GM19239 (cell line): ENCODE measurements around the gene BAX.
"Not testable (repeated sequence)": the region's sequence is repeated elsewhere in the genome, so short reads cannot be mapped to it uniquely, and the experiment has no call there.

Experiments
- DNase-seq: peaks from one replicate; pipeline ENCODE4 v3.0.0; 2011; ENCODE audit warnings: low spot score; ENCODE audit not compliant: insufficient read length
- FAIRE-seq: peaks from 2 replicates; lab custom pipeline; 2011; peaks lifted over from hg19 to GRCh38; lab: Jason Lieb, UNC

BAX gene

GRCh38 chr19:48954595-48955307, at the start of gene BAX:
TSS of gene BAX (plus strand) at chr19:48954875. CDS start at chr19:48954929, 54 bp downstream.
- FAIRE-seq (peak; percentile 93), DNase-seq (peak; percentile 92)

- DNase-seq (no peak), FAIRE-seq (no peak)
Measured at GRCh38 chr19:48905664-48906063, 49.0 kb upstream of the BAX start.

GRCh38 chr19:48906324-48906723, 48.4 kb upstream of the BAX start:
- FAIRE-seq (no peak), DNase-seq (no peak)

DNA sequence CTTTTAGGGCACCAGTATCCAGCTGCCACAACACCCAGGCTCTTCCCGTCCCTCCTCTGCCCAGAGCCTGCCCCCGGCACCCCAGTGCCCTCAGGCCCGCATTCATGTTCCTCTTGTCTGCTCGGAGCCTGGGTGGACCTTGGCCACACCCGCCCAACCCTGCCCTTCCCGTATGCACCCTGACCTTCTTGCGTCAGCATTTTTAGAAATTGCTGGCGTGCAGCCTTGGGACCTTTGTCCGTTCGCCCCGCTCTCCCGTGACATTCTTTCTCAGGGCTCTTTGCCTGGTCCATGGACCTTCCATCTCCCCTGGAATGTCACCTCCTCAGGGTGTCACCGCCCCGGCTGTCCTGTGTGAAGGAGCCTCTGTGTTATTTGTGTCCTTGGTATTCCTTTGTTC, 47.0 kb upstream of the BAX start:
- DNase-seq (no peak), FAIRE-seq (no peak)

- peak; percentile 40 for FAIRE-seq
- DNase-seq, result not testable (repeated sequence)
Measured at GRCh38 chr19:48909424-48910077, 45.1 kb upstream of the BAX start.

DNA sequence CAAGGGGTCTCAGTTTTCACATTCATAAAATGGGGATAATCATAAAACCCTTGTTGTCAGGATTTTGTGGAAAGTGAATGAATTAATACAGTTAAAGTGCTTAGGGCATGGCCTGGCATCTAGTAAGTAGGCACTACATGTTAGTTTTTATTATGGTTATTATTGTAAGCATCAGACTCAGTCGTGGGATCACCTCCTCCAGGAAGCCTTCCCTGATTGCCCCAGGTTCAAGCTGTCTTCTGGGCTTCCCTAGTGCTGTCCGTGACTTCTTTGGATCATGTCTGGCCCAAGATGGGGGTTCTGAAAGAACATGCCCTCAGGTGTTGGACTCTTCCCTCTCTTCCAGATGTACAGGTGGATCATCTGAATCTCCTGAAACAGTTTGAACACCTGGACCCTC, 43.9 kb upstream of the BAX start:
- FAIRE-seq, result no peak
- DNase-seq, result no peak

- no peak for FAIRE-seq
- no peak for DNase-seq
Measured at GRCh38 chr19:48913114-48913889, 41.4 kb upstream of the BAX start.

DNA sequence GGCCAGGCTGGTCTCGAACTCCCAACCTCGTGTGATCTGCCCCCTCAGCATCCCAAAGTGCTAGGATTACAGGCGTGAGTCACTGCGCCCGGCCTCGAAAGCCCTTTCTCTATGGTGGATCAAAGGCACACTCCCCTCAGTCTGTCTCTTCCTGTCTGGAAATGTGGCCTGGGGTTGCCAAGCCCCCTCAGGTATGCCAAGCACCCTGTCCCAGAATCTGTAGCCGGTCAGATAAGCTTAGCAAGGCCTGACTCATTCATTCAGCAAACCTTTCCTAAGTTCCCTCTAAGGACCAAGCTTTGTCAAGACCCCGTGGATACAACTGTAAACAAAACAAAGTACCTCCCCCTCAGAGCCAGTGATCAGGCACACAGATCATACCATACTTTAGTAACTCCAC, 40.5 kb upstream of the BAX start:
- DNase-seq (no peak), FAIRE-seq (no peak)

GRCh38 chr19:48915757-48916156, 38.9 kb upstream of the BAX start:
- no peak for DNase-seq
- FAIRE-seq, result no peak

DNA sequence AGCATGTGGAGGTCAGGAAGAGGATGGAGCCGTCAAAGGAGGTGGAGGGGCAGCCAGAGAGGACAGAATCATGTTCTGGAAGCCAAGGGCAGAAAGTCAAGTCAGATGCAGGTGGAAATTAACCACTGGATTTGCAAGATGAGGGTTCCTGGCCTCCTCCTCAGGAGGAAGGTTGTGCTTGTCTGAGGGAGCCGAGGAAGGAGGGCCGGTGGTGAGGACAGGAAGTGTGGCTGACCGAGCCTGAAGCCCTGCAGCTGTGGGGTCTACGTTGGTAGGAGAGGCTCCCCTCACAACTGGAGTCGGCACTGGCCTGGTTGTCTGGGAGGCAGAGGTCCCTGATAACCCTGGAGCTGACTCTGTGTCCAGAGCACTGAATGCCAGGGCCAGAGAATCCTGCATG, 36.6 kb upstream of the BAX start:
- DNase-seq, result peak; percentile 31
- FAIRE-seq, result no peak

GRCh38 chr19:48918801-48919247, 35.9 kb upstream of the BAX start:
- no peak for DNase-seq
- peak; percentile 45 for FAIRE-seq

DNA sequence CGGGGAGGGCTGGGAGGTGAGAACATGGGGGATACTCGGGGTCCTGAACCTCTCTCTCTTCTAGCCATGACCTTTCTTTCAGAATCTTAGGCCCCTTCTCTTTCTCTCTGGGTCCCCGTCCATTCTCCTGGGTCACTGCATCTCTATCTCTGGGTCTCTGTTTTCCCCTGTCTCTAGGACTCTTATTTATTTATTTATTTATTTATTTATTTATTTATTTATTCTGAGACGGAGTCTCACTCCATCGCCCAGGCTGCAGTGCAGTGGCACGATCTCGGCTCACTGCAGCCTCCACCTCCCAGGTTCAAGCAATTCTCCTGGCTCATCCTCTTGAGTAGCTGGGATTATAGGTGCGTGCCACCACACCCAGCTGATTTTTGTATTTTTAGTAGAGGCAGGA, 35.4 kb upstream of the BAX start:
- not testable (repeated sequence) for DNase-seq, FAIRE-seq

DNA sequence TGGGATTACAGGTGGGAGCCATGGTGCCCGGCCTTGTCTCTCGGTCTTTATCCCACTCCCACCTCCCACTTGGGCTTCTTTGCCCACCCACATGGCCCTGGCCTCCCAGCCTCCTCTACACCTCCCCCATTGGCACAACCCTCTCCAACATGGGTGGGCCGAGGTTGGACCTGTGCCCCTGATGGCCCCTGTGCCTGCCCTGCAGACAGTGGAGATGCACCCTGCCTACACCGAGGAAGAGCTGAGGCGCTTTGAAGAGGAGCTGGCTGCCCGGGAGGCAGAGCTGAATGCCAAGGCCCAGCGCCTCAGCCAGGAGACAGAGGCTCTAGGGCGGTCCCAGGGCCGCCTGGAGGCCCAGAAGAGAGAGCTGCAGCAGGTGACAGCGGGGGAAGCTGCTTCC, 33.7 kb upstream of the BAX start:
- no peak for FAIRE-seq
- DNase-seq, result no peak

- FAIRE-seq, result no peak
- no peak for DNase-seq
Measured at GRCh38 chr19:48921721-48922500, 32.8 kb upstream of the BAX start.

DNA sequence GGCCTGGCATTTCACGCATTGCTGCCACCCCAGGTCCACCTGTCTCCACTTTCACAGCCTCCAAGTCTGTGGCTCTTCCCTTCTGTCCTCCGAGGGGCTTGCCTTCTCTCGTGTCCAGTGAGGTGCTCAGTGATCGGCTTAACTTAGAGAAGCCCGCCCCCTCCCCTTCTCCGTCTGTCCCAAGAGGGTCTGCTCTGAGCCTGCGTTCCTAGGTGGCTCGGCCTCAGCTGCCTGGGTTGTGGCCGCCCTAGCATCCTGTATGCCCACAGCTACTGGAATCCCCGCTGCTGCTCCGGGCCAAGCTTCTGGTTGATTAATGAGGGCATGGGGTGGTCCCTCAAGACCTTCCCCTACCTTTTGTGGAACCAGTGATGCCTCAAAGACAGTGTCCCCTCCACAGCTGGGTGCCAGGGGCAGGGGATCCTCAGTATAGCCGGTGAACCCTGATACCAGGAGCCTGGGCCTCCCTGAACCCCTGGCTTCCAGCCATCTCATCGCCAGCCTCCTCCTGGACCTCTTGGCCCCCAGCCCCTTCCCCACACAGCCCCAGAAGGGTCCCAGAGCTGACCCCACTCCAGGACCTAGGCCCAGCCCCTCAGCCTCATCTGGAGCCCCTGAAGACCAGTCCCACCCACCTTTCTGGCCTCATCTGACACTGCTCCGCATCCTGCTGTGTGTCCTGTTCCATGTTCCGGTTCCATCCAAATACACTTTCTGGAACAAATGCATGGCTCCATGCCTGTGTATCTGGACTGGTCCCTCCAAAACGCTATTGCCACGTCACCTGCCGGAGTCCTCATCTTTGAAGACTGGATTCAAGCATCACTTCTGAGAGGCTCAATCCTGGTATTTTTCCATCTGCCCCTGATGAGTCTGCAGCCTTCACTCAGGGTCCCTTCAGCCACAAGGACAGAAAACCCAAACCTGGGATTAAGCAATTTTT, 31.9 kb upstream of the BAX start:
- FAIRE-seq (no peak), DNase-seq (no peak)

DNA sequence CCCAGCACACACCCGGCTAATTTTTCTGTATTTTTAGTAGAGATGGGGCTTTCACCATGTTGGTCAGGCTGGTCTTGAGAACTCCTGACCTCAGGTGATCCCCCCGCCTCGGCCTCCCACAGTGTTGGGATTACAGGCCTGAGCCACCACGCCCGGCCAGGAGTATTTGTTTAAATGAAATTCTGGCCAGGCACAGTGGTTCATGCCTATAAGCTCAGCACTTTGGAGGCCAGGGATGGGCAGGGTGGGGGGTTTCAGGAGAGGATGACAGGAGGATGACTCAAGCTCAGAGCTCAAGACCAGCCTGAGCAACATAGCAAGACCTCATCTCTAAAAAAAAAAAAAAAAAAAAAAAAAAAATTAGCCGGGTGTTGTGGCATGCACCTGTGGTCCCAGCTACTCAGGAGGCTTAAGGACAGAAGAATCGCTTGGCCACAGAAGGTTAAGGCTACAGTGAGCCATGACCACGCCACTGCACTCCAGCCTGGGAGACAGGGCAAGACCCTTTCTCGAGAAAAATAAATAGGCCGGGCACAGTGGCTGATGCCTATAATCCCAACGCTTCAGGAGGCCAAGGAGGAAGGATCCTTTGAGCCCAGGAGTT, 29.3 kb upstream of the BAX start:
- FAIRE-seq (no peak), DNase-seq (no peak)

DNA sequence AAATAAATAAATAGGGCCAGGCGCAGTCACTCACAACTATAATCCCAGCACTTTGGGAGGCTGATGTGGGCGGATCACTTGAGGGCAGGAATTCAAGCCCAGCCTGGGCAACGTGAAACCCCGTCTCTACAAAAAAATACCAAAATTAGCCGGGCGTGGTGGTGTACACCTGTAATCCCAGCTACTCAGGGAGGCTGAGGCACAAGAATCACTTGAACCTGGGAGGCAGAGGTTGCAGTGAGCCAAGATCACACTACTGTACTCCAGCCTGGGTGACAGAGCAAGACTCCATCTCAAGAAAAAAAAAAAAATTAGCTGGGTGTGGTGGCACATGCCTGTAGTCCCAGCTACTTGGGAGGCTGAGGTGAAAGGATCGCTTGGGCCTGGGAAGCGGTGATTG, 28.8 kb upstream of the BAX start:
- FAIRE-seq, DNase-seq: not testable (repeated sequence)

DNA sequence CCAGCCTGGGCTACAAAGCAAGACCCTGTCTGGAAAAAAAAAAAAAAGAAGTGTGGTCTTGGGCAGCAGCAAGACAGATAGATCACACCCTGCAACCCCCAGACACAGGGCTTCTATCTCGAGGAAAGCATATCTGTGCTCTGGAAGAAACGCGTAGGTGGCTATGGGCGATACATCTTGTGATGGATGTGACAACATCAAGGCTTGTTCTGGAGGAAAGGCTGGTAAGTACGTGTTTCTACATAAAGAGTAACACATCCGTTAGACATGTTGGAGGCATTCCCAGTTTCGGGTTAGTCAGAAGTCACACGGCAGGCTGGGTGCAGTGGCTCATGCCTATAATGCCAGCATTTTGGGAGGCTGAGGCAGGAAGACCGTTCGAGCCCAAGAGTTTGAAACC, 27.8 kb upstream of the BAX start:
- DNase-seq (no peak), FAIRE-seq (no peak)

- DNase-seq, FAIRE-seq: not testable (repeated sequence)
Measured at GRCh38 chr19:48927692-48928091, 27.0 kb upstream of the BAX start.
